Neuronal stem cell (in vitro differentiated cells): ENCODE results near the gene POU5F1.
A peak's percentile ranks its signal among the peaks of the same experiment; 100 is the strongest.
"Not testable (repeated sequence)": the region's sequence is repeated elsewhere in the genome, so short reads cannot be mapped to it uniquely, and the experiment has no call there.

Experiments
- DNase-seq: peaks from one replicate; pipeline ENCODE4 v3.0.0-alpha.2; 2013; ENCODE audit warnings: low spot score
- H2AFZ ChIP-seq: one replicate; pipeline ENCODE4 v1.6.1; 2013; ENCODE audit warnings: mild to moderate bottlenecking, low read length, inconsistent platforms
- H2AK5ac ChIP-seq: 2 replicates; pipeline ENCODE4 v1.6.1; 2013; ENCODE audit warnings: low read depth, mild to moderate bottlenecking, inconsistent platforms, low read length, moderate library complexity, mixed read lengths
- H2BK120ac ChIP-seq: 2 replicates; pipeline ENCODE4 v1.6.1; 2013; ENCODE audit warnings: low read depth, mild to moderate bottlenecking, inconsistent platforms, low read length, moderate library complexity, mixed read lengths
- H2BK12ac ChIP-seq: one replicate; pipeline ENCODE4 v1.6.1; 2013; ENCODE audit warnings: low read length, inconsistent platforms
- H2BK15ac ChIP-seq: 2 replicates; pipeline ENCODE4 v1.6.1; 2013; ENCODE audit warnings: mild to moderate bottlenecking, low read length, inconsistent platforms, mixed read lengths
- H2BK5ac ChIP-seq: one replicate; pipeline ENCODE4 v1.6.1; 2013; ENCODE audit warnings: inconsistent platforms, mild to moderate bottlenecking, low read length, moderate library complexity
- H3K14ac ChIP-seq: one replicate; pipeline ENCODE4 v1.6.1; 2013; ENCODE audit warnings: low read length, inconsistent platforms
- H3K18ac ChIP-seq: 2 replicates; pipeline ENCODE4 v1.6.1; 2013; ENCODE audit warnings: low read length, inconsistent platforms
- H3K23ac ChIP-seq: 2 replicates; pipeline ENCODE4 v1.6.1; 2013; ENCODE audit warnings: low read depth, mild to moderate bottlenecking, mixed read lengths, low read length, inconsistent platforms; ENCODE audit not compliant: poor library complexity
- H3K27ac ChIP-seq: replicated peaks from 3 replicates; pipeline ENCODE4 v1.5.1; 2013; ENCODE audit warnings: low read length, inconsistent platforms
- H3K27me3 ChIP-seq, 3 experiments: 2 replicates each; pipeline ENCODE4 v1.6.1; 2013; ENCODE audit warnings: low read length in 3 of 3, mild to moderate bottlenecking in 2 of 3, inconsistent platforms in 1 of 3, low read depth in 1 of 3, mixed read lengths in 1 of 3, moderate library complexity in 1 of 3; ENCODE audit not compliant: control insufficient read depth in 3 of 3, insufficient read depth in 3 of 3
- H3K36me3 ChIP-seq, 2 donors: replicated peaks in 1 of 2; 2 replicates each; pipeline ENCODE4 v1.6.1; 2013; ENCODE audit warnings: low read length in 2 of 2; ENCODE audit not compliant: control insufficient read depth in 2 of 2, insufficient read depth in 2 of 2
- H3K4ac ChIP-seq: 2 replicates; pipeline ENCODE4 v1.6.1; 2013; ENCODE audit warnings: inconsistent platforms, mild to moderate bottlenecking, low read length, moderate library complexity
- H3K4me1 ChIP-seq, 2 donors: 1 replicate in 1 of 2; 2 replicates in 1 of 2; pipeline ENCODE4 v1.6.1; 2013; ENCODE audit warnings: low read length in 2 of 2, low read depth in 1 of 2; ENCODE audit not compliant: control insufficient read depth in 2 of 2, insufficient read depth in 1 of 2
- H3K4me2 ChIP-seq: one replicate; pipeline ENCODE4 v1.6.1; 2013; ENCODE audit warnings: mild to moderate bottlenecking, low read length, inconsistent platforms; ENCODE audit not compliant: insufficient read depth, poor library complexity, severe bottlenecking
- H3K4me3 ChIP-seq, 2 donors: 2 replicates each; pipeline ENCODE4 v1.5.1; 2013; ENCODE audit warnings: low read length in 2 of 2, mild to moderate bottlenecking in 2 of 2, inconsistent platforms in 1 of 2, moderate library complexity in 1 of 2
- H3K79me1 ChIP-seq: one replicate; pipeline ENCODE4 v1.6.1; 2013; ENCODE audit warnings: low read depth, mild to moderate bottlenecking, inconsistent platforms, low read length, moderate library complexity
- H3K9ac ChIP-seq: one replicate; pipeline ENCODE4 v1.6.1; 2013; ENCODE audit warnings: mild to moderate bottlenecking, low read depth, low read length, inconsistent platforms; ENCODE audit not compliant: poor library complexity
- H3K9me3 ChIP-seq, 2 donors: replicated peaks in 1 of 2; 2 replicates each; pipeline versions ENCODE3 to v1.6.1; 2013; ENCODE audit warnings: low read length in 2 of 2, mild to moderate bottlenecking in 2 of 2, inconsistent platforms in 1 of 2, low read depth in 1 of 2, mixed read lengths in 1 of 2, moderate library complexity in 1 of 2; ENCODE audit not compliant: control insufficient read depth in 2 of 2, insufficient read depth in 1 of 2
- H4K8ac ChIP-seq: one replicate; pipeline ENCODE4 v1.6.1; 2013; ENCODE audit warnings: low read depth, mild to moderate bottlenecking, inconsistent platforms, low read length, moderate library complexity
- H4K91ac ChIP-seq: one replicate; pipeline ENCODE4 v1.6.1; 2013; ENCODE audit warnings: low read length, low read depth, mild to moderate bottlenecking, inconsistent platforms; ENCODE audit not compliant: poor library complexity
- WGBS, 2 donors: extraction: QIAGEN DNeasy Blood & Tissue Kit; methylation state at CpG; one replicate each; pipeline ENCODE4 v1.1.7; 2013; ENCODE audit warnings: missing lambda C conversion rate in 2 of 2, mixed read lengths in 1 of 2; ENCODE audit not compliant: insufficient read length in 2 of 2, insufficient replicate concordance in 1 of 2; ENCODE audit errors: extremely low coverage in 2 of 2; 5-methylcytosine and 5-hydroxymethylcytosine counted together

POU5F1 gene

DNA sequence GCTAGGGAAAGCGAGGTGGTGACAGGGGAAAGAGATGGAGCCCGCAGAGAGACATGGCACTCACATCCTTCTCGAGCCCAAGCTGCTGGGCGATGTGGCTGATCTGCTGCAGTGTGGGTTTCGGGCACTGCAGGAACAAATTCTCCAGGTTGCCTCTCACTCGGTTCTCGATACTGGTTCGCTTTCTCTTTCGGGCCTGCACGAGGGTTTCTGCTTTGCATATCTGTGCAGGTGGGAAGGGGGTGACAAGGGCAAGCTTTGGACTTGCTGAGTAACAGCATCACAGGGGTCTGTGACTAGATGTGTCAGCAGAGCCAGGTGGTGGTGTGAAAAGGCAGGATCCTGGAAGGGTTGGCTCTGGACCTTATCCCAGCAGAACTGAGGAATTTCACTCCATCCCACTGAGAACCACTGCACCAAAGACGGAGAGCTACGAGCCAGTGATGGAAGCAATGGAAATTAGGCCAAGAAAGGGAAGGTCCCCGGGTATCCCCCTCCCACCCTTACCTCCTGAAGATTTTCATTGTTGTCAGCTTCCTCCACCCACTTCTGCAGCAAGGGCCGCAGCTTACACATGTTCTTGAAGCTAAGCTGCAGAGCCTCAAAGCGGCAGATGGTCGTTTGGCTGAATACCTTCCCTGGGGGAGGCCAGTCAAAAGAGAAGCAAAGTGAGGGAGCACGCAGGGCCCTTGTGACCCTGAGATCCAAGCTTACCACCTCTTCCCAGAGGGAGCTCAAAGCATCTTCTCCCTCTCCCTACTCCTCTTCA is 5.2 kb downstream of the POU5F1 start:
- not testable (repeated sequence) for H2BK5ac ChIP-seq

DNA sequence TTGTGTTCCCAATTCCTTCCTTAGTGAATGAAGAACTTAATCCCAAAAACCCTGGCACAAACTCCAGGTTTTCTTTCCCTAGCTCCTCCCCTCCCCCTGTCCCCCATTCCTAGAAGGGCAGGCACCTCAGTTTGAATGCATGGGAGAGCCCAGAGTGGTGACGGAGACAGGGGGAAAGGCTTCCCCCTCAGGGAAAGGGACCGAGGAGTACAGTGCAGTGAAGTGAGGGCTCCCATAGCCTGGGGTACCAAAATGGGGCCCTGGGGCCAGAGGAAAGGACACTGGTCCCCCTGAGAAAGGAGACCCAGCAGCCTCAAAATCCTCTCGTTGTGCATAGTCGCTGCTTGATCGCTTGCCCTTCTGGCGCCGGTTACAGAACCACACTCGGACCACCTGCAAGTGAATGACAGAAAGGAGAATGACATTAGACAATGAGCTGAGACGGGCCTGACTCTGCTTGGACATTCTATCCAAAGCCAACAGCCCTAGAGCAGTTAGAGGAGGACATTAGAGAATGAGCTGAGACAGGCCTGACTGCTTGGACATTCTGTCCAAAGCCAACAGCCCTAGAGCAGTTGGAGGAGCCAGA is 5.9 kb downstream of the POU5F1 start:
- H3K14ac ChIP-seq, H2BK15ac ChIP-seq, H3K9me3 ChIP-seq, H3K9ac ChIP-seq, DNase-seq, H2BK120ac ChIP-seq, H3K4me3 ChIP-seq, H3K23ac ChIP-seq, H2BK5ac ChIP-seq, H3K4me1 ChIP-seq, H3K4me2 ChIP-seq, H2AFZ ChIP-seq, H3K27me3 ChIP-seq, H3K27ac ChIP-seq, H2BK12ac ChIP-seq, H4K8ac ChIP-seq, H3K18ac ChIP-seq, H2AK5ac ChIP-seq, H3K79me1 ChIP-seq, H4K91ac ChIP-seq, H3K4ac ChIP-seq: not testable (repeated sequence)
- H3K36me3 ChIP-seq: peaks cover 0 to 26% of the 10 kb centered on the region in 2 donors
- WGBS, 2 donors: no CpG with 5 or more reads among the region's 9 CpGs

More for the DNA sequence above, 5.2 kb downstream of the POU5F1 start:
- not testable (repeated sequence) for H2BK12ac ChIP-seq, H2AFZ ChIP-seq, H2BK120ac ChIP-seq, H3K18ac ChIP-seq, H3K27me3 ChIP-seq, H3K9me3 ChIP-seq, H4K8ac ChIP-seq, H3K4ac ChIP-seq, H3K4me2 ChIP-seq, H3K23ac ChIP-seq, H3K4me3 ChIP-seq, H4K91ac ChIP-seq, H3K79me1 ChIP-seq, H2BK15ac ChIP-seq, DNase-seq, H3K4me1 ChIP-seq, H3K27ac ChIP-seq, H2AK5ac ChIP-seq, H3K14ac ChIP-seq, H3K9ac ChIP-seq
- no CpG with 5 or more reads among the region's 17 CpGs for WGBS, 2 donors
- H3K36me3 ChIP-seq: peaks cover 0 to 23% of the 10 kb centered on the region in 2 donors

DNA sequence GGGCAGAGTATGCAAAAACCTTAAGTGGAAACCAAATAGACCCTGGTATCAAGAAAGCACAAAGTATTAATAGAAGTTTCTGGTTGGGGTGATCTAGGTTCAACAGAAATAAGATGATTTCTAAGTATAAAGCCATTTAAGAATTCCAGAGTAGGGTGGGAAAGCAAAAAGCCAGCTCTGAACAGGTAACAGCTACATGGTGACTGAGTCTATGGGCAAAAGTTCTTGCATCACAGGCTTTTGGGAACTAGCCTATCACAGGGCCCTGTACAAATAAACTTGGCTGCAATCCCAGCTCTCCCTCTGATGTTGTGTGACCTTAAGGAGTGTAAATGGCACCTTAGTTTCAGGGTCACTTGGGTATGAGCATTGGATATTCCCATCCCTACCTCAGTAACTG is 6.6 kb downstream of the POU5F1 start:
- H4K91ac ChIP-seq: no peak overlapping the region
- DNase-seq: no peak
- peaks cover 5 to 8% of the 10 kb centered on the region in 2 donors for H3K4me1 ChIP-seq
- H2BK15ac ChIP-seq: no peak overlapping the region
- no peak overlapping the region for H2AFZ ChIP-seq
- no peak overlapping the region for H2BK12ac ChIP-seq
- H3K23ac ChIP-seq: no peak overlapping the region
- H3K27ac ChIP-seq: no peak overlapping the region
- H3K79me1 ChIP-seq: no peaks in the 10 kb centered on the region
- no peak overlapping the region for H2BK5ac ChIP-seq
- no peaks in the 10 kb centered on the region for H3K9me3 ChIP-seq
- no peak overlapping the region for H2BK120ac ChIP-seq
- H3K9ac ChIP-seq: no peak overlapping the region
- H3K14ac ChIP-seq: no peak overlapping the region
- no peak overlapping the region for H3K4me2 ChIP-seq
- H3K4ac ChIP-seq: no peak overlapping the region
- H3K27me3 ChIP-seq: no peaks in the 10 kb centered on the region
- no peak overlapping the region for H2AK5ac ChIP-seq
- H3K4me3 ChIP-seq: no peak overlapping the region
- peaks cover 0 to 26% of the 10 kb centered on the region in 2 donors for H3K36me3 ChIP-seq
- no peak overlapping the region for H4K8ac ChIP-seq
- no peak overlapping the region for H3K18ac ChIP-seq

DNA sequence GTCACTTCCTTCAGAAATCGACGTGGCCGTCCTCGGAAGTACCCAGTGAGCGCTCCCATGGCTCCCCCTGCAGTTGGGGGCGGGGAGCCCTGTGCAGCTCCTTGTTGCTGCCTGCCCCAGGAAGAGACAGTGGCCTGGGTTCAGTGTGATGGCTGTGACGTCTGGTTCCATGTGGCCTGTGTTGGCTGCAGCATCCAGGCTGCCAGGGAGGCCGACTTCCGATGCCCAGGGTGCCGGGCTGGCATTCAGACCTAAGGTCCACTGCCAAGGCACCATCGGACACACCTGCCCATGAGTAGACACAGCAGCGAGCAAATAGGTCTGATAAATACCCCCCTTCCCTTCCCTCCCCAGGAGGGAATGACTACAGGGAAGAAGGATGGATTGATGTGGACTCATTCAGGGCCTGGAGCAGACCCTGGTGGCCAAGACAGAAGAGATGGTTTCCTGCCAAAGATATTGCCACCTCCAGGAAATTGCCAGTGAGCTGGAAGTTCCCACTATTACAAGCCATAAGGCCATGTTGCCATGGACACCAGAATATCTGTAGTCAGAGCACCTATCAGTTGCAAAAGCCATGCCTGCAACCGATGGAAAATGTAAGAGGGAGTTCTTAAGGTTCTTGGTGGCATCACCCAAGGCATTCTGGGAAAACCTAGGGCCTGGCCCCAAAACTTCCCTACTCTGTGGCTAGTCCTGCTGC is 7.9 kb downstream of the POU5F1 start:
- Histone ChIP-seq H3K79me1 (no peaks in the 10 kb centered on the region), H4K8ac (no peak overlapping the region), H3K23ac (peak overlapping the region; percentile 22), H3K18ac (peak overlapping the region; percentile 8), H2BK12ac (no peak overlapping the region), H2BK15ac (no peak overlapping the region), H3K4ac (peak overlapping the region; percentile 14), H4K91ac (no peak overlapping the region), H3K4me1 (peaks cover 5 to 9% of the 10 kb centered on the region in 2 donors), H3K27me3 (no peaks in the 10 kb centered on the region), H2BK5ac (no peak overlapping the region), H3K4me2 (no peak overlapping the region), H3K27ac (no peak overlapping the region), H3K9me3 (no peaks in the 10 kb centered on the region), H2AFZ (no peak overlapping the region), H2BK120ac (no peak overlapping the region), H3K4me3 (no peak overlapping the region), H3K9ac (no peak overlapping the region), H3K36me3 (peaks cover 0 to 26% of the 10 kb centered on the region in 2 donors), H3K14ac (peak overlapping the region; percentile 32), H2AK5ac (no peak overlapping the region)
- WGBS, 2 donors: no CpG with 5 or more reads among the region's 13 CpGs
- no peak for DNase-seq
